ENCODE results near the gene ST6GALNAC4. TPM values are rescaled to one million over a fixed set of nuclear protein-coding genes. Genes with fewer than 3 reads are reported as not detected.

ST6GALNAC4 gene
- total RNA-seq, 2 experiments from 2014 or later = 118 to 180 TPM

DNA sequence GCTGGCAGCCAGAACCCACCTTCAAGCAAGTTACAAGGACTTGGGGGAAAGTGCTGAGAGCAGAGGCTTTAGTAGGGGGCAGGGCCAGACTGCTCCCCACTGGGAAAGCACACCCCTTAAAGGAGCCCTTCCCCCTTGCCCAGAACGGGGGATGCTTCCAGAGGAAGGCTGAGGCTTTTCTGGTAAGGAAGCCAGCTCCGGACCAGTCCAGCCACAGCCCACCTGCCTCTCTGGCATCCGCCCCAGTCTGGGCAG, 25.0 kb upstream of the ST6GALNAC4 start:
- ChIA-PET CTCF (ENCODE audit: unreplicated experiment) (interaction anchor here (1.3 kb wide), 1 partner anchor 13 kb away, joined by 4 read pairs; no protein-coding TSS in a partner anchor), POLR2A (interaction anchor here (1.1 kb wide), 1 partner anchor 12 kb away, joined by 3 read pairs; the partner anchor contains the start of gene PIP5KL1)
- no peak overlapping the region for H3K4me3 ChIP-seq (ENCODE audit: low read depth, low read length, poor library complexity, severe bottlenecking)
- no peaks in the 10 kb centered on the region for H3K9me3 ChIP-seq (ENCODE audit: low read length)
- intact Hi-C loops (cut with micrococcal nuclease; ENCODE audit: unreplicated experiment) = loop anchor here (2.0 kb wide), 2 partner anchors 29 to 175 kb away; no protein-coding TSS in a partner anchor
- no peaks in the 10 kb centered on the region for H4K20me1 ChIP-seq (ENCODE audit: insufficient read depth, low read length)
- no peak for TF ChIP-seq EZH2phosphoT487 (IDR thresholded peaks at IDR 0.05; ENCODE audit: borderline replicate concordance, low read depth, low read length)
- TF ChIP-seq, protein P1, sequence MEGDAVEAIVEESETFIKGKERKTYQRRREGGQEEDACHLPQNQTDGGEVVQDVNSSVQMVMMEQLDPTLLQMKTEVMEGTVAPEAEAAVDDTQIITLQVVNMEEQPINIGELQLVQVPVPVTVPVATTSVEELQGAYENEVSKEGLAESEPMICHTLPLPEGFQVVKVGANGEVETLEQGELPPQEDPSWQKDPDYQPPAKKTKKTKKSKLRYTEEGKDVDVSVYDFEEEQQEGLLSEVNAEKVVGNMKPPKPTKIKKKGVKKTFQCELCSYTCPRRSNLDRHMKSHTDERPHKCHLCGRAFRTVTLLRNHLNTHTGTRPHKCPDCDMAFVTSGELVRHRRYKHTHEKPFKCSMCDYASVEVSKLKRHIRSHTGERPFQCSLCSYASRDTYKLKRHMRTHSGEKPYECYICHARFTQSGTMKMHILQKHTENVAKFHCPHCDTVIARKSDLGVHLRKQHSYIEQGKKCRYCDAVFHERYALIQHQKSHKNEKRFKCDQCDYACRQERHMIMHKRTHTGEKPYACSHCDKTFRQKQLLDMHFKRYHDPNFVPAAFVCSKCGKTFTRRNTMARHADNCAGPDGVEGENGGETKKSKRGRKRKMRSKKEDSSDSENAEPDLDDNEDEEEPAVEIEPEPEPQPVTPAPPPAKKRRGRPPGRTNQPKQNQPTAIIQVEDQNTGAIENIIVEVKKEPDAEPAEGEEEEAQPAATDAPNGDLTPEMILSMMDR (conservative IDR thresholded peaks at IDR 0.05; ENCODE audit: low read length) = no peak
- H3K9me2 ChIP-seq (ENCODE audit: insufficient read depth, low read length) = no peaks in the 10 kb centered on the region
- H3K79me2 ChIP-seq (ENCODE audit: insufficient read depth, low read depth, low read length) = peaks cover 6% of the 10 kb centered on the region; the same call in 1 of the 2 replicates
- H3K4me1 ChIP-seq (ENCODE audit: insufficient read depth, low read length, poor library complexity, severe bottlenecking) = peaks cover 32% of the 10 kb centered on the region
- H3K27ac ChIP-seq (ENCODE audit: low read depth, low read length, poor library complexity, severe bottlenecking) = no peak overlapping the region
- no peak overlapping the region for H2AFZ ChIP-seq (ENCODE audit: low read length)
- H3K4me2 ChIP-seq (ENCODE audit: low read length) = no peak overlapping the region
- no peak for DNase-seq (ENCODE audit: low spot score)
- H3K36me3 ChIP-seq (ENCODE audit: insufficient read depth, low read length) = peaks cover 72% of the 10 kb centered on the region
- BruUV-seq (replicated peaks) = no TSS peak

DNA sequence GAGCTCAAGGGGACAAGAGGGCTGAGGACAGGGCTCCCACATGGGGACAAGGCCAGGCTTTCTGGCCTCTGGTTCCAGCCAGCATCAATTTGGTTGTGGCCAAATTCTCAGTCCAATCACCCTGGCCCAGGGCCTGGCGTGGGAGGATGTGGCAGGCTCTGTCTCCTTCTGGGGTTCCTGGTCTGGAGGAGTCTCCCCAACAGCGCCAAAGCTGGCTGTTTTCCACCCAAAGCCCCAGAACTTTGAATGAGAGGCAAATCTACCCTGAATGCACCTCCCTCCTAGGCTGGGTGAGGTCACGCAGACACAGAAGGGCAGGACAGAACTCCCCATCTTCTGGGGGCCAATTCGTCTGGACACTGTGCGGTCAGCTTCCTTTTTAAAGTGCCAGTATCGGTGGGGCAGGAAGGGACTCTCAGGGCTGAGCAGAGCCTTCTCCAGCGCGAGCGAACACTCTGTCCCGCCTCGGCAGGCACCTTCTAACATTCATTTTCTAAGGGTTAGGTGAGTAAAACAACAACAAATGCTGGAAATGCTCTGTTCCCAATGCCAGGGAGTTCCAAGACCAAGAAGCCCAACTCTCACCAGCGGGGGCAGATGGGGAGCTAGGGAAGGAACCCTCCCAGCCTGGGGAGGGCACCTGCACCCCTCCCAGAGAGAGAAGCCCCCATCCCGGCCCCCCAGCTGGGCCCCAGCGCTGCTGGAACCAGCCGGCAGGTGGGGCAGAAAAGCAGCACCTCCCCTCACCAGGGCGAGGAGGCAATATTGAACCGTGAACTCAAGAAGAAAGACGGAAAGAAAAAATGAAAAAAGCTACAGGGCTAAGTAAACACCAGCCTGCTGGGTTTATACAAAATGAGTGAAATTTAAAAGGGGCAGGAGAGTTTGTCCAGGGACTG, 24.5 kb upstream of the ST6GALNAC4 start:
- no peak for DNase-seq (ENCODE audit: low spot score)
- CTCF ChIA-PET (ENCODE audit: unreplicated experiment) = interaction anchor here (1.3 kb wide), 1 partner anchor 13 kb away, joined by 4 read pairs; no protein-coding TSS in a partner anchor
- Histone ChIP-seq H3K4me3 (ENCODE audit: low read depth, low read length, poor library complexity, severe bottlenecking) (no peak overlapping the region), H4K20me1 (ENCODE audit: insufficient read depth, low read length) (no peaks in the 10 kb centered on the region), H3K9me2 (ENCODE audit: insufficient read depth, low read length) (no peaks in the 10 kb centered on the region), H2AFZ (ENCODE audit: low read length) (no peak overlapping the region), H3K27ac (ENCODE audit: low read depth, low read length, poor library complexity, severe bottlenecking) (no peak overlapping the region), H3K4me2 (ENCODE audit: low read length) (no peak overlapping the region), H3K79me2 (ENCODE audit: insufficient read depth, low read depth, low read length) (peaks cover 12% of the 10 kb centered on the region; the same call in 1 of the 2 replicates), H3K4me1 (ENCODE audit: insufficient read depth, low read length, poor library complexity, severe bottlenecking) (peaks cover 31% of the 10 kb centered on the region), H3K9me3 (ENCODE audit: low read length) (no peaks in the 10 kb centered on the region), H3K36me3 (ENCODE audit: insufficient read depth, low read length) (peaks cover 67% of the 10 kb centered on the region)
- BruUV-seq (replicated peaks) = no TSS peak
- no peak for TF ChIP-seq EZH2phosphoT487 (IDR thresholded peaks at IDR 0.05; ENCODE audit: borderline replicate concordance, low read depth, low read length)
- TF ChIP-seq, protein P1 (conservative IDR thresholded peaks at IDR 0.05; ENCODE audit: low read length) = no peak
- POLR2A ChIA-PET = interaction anchor here (0.7 to 1.1 kb wide), 2 partner anchors 11 to 37 kb away, joined by 3 read pairs; partner anchors contain the start of gene PIP5KL1
- intact Hi-C loops (cut with micrococcal nuclease; ENCODE audit: unreplicated experiment) = no loop called here

DNA sequence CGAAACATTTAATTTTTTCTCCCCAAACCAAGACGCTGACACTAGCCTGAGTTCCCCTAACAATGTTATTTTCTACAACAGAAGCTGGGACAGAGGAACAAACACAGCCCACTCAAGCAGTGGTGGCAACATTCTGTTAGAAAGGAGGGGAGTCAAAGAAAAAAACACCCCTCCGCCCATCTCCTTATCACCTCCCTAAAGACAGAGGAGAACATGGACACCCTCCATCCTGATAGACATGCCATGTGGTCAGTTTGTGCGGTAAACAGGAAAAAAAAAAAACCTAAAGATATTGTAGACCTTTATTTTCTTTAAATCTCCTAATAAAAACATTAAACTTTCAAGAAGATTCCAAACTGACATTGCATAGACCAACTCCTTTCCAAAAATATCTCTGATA, 23.8 kb upstream of the ST6GALNAC4 start:
- POLR2A ChIA-PET = interaction anchor here (0.7 kb wide), 1 partner anchor 38 kb away, joined by 3 read pairs; no protein-coding TSS in a partner anchor
- peaks cover 38% of the 10 kb centered on the region for H3K4me1 ChIP-seq (ENCODE audit: insufficient read depth, low read length, poor library complexity, severe bottlenecking)
- H3K9me3 ChIP-seq (ENCODE audit: low read length) = no peaks in the 10 kb centered on the region
- H2AFZ ChIP-seq (ENCODE audit: low read length) = no peak overlapping the region
- intact Hi-C loops (cut with micrococcal nuclease; ENCODE audit: unreplicated experiment) = no loop called here
- CTCF ChIA-PET (ENCODE audit: unreplicated experiment) = no interaction called here
- H3K36me3 ChIP-seq (ENCODE audit: insufficient read depth, low read length) = peaks cover 62% of the 10 kb centered on the region
- DNase-seq (ENCODE audit: low spot score) = no peak
- H3K79me2 ChIP-seq (ENCODE audit: insufficient read depth, low read depth, low read length) = peaks cover 19% of the 10 kb centered on the region; the same call in 1 of the 2 replicates
- peaks cover 7% of the 10 kb centered on the region; the same call in 1 of the 2 replicates for H4K20me1 ChIP-seq (ENCODE audit: insufficient read depth, low read length)
- H3K4me2 ChIP-seq (ENCODE audit: low read length) = no peak overlapping the region
- no peak overlapping the region for H3K4me3 ChIP-seq (ENCODE audit: low read depth, low read length, poor library complexity, severe bottlenecking)
- no peak overlapping the region for H3K27ac ChIP-seq (ENCODE audit: low read depth, low read length, poor library complexity, severe bottlenecking)
- no peak for TF ChIP-seq EZH2phosphoT487 (IDR thresholded peaks at IDR 0.05; ENCODE audit: borderline replicate concordance, low read depth, low read length)
- TF ChIP-seq, protein P1 (conservative IDR thresholded peaks at IDR 0.05; ENCODE audit: low read length) = no peak
- BruUV-seq (replicated peaks) = no TSS peak
- H3K9me2 ChIP-seq (ENCODE audit: insufficient read depth, low read length) = no peaks in the 10 kb centered on the region

Measured in OCI-LY7 (cell line).